GM04503 (cell line): Measurements from ENCODE around the gene GDPD5.

ENCODE experiments used
- DNase-seq: peaks from one replicate; pipeline ENCODE4 v3.0.0-alpha.2; 2012; ENCODE audit warnings: low read depth

GDPD5 gene

DNA sequence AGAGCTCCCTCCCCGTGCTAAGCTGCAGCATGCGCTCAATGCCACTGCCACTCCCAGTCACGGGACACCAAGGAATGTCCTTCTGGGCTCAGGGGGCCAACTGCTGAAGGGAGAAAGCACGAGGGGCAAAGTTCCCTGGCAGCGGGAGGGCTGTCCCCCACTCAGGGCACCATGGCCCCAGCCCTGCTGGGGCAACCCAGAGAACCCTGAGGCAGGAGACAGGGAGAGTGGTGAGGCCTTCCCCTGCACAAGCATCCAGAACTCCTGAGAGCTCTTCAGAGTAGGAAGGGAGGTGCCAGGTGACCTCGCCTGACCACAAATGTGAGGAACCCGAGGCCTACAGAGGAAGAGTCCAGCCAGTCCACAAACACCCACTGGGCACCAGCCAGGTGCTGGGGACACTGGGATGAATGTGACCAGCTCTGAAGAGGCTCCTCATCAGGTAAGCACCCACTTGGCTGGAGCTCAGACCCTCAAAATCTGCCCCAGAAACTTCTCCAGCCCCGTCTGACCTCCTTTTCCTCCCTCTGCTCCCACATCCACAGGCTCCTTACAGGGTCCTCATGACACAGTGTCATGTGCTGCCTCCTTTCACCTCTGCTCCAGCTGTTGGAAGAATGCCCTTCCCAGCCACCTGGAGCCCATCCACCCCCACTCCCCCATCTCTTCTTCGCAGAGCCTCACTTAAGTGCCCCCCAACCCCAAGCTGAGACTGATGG, 15.6 kb downstream of the GDPD5 start:
- no peak for DNase-seq

DNA sequence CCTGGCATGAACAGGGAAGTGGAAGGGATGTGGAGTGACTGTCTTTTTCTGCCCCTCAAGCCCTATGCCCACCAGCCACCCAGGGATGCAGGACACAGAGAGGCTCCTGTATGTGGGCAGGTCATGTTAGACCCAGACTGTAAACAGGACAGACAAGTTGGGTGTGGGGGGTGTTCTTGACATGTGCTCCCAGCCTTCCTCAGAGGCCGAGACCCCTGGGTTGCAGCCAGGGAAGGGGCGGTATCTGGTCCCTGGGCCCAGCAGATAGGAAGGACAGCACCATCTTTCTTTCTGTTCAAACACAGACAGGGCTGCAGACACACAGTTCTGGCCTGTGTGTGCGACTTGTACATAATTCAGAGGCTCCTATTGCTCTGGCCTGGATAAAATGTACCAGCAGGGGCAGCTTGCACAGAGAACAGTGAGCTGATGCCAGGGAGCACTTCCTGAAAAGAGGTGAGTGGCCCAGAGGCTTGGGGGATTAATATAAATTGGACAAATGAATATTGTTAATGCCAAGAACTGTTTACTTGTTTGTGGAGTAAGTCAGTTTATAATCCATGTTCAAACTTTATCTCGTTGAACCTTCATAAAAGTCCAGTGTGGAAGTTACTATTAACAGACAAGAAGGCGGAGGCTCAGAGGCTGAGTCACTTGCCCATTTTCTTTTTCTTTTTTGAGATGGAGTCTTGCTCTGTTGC, 16.6 kb downstream of the GDPD5 start:
- DNase-seq: no peak

DNA sequence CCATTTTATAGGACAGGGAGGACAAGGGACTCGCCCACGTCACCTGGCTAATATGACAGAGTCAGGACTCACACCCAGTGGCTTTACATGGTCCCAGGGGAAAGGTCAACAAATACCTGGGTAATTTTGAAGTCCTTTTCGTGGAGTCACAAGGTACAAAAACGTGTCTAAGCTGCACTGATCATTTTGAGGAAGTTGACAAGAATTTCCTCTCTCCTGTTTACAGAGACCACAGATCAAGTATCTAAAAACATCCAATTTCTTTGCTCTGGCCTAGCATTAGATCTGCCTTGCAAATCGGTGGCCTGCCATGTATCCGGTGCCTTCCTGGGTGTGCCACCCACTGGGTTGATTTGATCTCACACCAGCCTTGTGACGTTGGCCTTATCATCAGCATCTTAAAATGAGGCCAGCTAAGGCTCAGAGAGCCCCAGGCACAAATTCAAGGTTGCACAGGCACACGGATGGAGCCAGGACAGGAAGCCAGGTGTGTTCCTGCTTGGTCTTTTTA, 17.6 kb downstream of the GDPD5 start:
- DNase-seq: no peak

DNA sequence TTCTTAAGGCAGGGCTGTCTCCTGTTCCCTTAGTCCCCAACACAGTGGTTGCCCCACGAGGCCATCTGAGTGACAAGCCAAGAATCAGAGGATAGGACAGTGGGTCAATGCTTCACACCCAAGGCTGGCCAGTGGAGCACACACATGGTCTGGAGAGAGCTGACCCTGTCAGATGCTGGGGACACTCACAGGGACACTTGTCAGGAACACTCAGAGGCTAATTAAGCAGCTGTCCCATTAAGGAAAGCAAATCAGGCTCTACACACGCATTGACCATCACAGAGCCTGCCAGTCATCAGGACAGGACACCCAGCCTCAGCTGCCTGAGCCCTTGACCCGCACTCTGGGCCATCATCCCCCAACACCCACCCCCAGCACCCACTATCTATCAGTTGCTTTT, 18.2 kb downstream of the GDPD5 start:
- DNase-seq: no peak

DNA sequence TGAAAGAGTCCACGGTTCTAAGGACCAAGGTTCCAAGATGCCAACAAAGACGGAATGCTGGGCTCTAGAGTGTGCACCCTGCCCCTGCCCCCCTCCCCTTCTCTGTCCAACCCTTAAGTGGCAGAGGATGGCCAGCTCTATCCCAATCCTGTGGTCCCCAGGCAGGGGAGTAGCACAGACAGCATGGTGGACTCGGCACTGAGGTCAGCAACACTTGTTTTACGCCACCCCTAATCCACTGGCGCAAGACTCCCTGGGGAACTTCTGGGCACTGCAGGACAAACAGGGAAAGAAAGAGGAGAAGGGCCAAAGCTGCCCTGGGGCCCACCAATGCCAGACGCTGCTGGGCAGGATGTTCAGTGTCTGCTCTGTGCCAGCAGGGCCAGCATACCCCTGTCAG, 18.9 kb downstream of the GDPD5 start:
- no peak for DNase-seq

DNA sequence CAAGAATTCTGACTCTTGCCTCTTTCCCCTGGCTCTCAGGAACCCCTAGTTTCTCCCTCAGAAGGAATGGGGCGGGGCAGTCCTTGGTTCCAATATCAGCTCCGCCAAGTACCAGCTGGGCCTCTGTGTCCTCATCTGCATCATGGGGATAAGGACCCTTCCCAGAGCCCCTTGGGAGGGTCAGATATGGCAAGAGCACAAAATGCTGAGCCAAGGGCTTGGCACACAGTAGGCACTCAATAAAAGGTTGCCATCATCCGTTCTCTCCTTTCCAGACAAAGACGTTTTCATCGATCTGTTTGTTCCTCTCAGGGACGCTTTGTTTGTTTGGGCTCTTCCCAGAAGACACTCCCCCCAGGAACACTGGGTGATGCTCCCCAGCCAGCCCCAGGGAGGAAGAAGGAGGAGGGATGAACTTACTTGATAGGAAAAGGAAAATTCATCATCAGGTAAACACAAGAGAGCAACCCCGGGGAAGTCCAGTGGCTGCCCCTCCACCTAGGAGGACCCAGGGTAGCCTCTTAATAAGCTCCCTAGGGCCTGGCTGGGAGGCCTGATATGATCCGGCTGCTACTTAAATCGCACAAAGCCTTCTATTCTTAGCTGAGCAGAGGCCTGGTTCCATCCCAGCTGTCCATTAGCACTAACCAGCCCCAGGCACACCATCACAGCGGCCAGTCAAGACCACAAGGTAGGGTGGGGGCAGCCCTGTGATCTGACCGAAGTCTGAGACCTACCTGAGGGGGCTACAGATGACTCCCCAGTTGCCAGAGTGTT, 19.6 kb downstream of the GDPD5 start:
- DNase-seq: no peak

DNA sequence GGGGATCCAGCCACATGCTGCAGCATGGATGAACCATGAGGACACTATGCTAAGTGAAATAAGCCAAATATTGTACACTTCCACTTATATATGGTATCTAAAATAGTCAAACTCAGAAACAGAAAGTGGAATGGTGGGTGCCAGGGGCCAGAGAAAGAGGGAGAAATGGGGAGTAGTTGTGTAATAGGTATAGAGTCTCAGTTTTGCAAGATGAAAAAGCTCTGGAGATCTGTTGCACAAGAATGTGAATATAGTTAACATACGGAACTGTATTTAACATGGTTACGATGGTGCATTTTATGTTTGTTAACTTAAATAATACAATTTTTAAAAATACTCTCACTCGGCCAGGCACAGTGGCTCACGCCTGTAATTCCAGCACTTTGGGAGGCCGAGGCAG, 21.2 kb downstream of the GDPD5 start:
- DNase-seq: no peak

DNA sequence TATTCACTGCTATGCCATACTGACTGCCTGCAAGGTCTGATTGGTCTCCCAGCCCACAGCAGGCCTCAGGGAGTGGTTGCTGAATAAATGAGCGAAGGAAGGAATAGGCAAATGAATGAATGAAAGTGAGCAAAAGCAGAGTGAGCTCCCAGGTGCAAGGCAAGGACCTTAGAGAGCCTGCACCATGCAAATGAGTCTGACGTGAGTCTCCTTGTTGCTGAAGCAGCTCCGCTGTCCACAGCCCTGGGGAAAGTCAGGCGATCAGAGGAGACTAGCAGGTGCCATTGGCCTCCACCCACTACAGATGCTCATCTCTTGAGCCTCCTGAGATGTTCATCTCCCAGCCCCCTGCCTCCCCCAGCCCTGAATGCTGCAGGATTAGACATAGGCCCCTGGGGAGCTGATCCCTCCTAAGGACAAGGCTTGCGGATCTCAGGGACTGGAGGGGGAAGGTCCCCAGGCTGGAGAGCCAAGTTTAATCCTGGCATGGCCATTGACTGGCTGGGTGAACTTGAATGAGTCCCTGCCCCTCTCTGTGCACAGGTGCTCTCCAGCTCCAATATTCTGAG, 22.1 kb downstream of the GDPD5 start:
- DNase-seq: no peak

DNA sequence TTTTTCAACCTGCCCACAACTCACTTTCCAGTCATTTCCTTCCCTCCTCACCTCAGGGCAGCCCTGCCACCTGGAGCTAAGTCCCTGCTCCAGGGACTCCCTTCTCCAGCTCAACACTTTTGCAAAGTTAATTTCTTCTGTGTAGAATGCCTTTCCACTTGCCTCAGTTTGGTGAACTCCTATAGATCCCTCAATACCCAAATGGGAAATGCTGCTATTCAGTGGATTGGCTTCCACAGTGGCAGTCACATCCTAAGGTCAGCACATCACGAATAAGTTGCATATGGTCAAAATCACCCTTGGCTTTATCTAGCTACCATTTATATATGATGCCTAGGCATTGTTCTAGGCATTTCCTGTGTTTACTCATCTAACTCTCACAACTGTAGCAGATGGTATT, 23.6 kb downstream of the GDPD5 start:
- no peak for DNase-seq

DNA sequence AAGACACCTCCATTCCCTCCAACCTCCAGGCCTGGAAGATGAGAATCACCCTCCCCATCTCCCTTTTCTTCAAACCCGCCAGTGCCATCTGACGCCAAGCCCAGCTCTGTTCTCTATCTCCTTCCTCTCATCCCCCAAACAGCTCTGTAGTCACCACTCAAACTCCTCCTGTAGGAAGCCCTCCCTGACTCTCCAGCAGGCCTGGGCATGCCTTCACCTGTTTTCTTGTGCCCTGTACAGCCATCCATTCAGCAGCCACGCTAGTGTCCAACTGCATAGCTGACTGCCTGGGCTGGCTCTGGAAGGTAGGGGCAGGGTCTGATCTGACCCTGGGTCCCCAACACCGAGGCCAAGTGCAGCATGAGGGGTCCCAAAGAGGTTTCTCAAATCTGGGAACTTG, 25.0 kb downstream of the GDPD5 start:
- no peak for DNase-seq

DNA sequence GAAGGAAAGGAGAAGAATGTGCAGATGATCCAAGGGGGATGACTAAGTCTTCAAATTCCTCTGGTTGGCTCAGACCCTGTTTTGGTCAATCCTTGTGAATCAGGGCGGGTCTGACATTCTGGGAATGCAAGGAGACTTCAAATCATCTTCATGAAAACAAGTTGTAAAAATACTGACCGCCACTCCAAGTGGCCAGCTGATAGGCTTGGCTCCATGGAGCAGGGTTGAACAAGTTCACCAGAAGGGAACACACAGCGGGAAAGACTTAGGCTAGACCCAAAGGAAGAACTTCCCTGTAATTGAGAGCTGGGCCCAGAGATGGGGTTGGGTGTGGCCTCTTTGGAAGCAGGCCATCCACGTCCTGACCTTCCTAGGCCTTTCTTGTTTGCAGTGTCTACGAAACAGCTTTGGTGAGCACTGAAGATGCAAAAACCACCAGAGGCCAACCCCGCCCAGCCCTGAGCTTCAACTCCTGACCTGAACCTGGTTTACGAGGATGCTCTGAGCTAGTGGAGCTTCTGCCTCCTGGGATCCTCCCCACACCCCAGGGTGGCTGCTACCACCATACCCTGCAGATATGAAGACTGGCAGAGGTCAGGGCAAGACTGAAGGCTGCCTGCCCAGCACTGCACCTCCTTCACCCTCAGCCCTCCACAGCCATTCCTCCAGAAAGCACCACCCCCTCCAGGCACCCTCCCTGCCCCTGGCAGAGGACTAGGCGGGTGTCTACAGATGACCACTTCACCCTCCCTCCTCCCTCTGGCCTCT, 26.1 kb downstream of the GDPD5 start:
- DNase-seq: peak; percentile 99

DNA sequence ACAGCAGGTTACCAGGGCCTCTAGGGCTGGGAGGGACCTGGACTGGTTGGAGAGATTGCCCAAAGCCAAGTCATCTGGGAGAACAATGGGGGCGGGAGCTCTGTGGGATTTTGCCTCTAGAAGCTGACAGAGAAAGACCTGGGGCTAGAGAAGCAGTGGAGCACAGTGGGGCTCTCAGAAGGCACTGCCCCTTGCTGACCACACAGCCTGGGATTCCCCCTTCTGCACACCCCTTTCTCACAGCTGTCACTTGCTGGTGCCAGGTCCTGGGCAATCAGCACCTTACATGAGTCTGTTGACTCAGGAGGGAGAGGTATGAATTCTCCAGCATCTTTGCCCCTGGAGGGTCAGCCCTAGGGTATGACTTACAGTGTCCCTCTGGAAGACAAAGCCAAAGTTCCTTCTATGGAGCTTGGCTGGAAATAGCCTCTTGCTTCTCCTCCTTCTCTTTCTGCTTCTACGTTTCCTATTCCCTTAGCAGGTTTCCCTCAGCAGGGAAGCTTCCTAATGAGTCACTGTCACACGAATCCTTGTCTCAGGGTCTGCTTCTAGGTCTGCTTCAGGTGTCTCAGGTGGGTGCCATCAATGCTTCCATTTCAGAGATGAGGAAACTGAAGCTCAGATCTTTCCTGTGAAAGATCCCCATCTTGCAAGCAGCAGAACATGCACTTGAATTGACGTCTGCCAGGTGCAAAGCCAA, 27.0 kb downstream of the GDPD5 start:
- no peak for DNase-seq

DNA sequence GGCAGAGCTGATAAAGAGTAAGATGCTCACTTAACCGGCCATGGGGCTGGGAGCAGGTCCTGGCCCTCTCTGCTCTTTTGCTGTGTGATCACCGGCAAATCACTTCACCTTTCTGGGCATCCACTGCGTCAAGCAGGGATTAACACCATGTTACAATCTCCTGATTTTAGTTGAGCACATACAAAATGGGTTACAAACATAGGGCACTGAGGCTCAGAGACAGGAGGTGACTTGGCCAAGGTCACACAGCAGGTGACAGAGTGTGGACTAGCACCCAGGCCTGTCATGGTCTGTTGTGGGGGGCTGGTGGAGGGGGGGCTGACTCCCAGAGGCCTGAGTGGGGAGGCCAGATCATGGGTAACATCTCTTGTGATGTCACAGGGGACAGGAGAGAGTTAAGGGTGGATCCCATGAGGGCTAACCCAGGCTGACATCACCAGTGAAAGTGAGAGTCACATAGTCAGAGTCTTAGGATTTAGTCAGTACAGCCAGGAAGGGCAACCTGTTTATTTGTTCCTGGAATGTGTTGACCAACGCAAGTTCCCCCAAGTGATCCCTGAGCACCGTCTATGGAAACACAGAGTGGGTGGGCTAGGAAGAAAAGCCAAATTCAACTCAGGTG, 27.8 kb downstream of the GDPD5 start:
- no peak for DNase-seq

DNA sequence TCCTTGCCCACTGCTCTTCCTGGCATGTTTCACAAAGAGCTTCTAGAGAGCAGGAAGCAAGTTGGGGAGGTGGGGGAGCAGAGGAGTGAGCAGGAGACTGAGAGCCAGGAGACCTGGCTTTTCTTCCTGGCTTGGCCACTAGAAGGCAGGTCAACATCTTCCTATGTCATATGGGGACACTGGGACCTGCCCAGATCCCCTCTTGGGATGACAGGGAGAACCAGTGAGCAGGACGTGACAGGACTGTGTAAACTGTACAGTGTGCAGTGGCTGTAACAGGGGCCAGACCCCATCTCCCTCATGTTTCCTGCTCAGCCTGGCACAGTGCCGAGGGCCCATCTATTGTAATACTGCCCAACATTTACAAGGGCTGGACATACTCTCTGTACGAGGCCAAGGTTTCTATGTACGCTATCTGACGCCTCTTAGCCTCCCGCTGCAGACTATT, 29.4 kb downstream of the GDPD5 start:
- no peak for DNase-seq

DNA sequence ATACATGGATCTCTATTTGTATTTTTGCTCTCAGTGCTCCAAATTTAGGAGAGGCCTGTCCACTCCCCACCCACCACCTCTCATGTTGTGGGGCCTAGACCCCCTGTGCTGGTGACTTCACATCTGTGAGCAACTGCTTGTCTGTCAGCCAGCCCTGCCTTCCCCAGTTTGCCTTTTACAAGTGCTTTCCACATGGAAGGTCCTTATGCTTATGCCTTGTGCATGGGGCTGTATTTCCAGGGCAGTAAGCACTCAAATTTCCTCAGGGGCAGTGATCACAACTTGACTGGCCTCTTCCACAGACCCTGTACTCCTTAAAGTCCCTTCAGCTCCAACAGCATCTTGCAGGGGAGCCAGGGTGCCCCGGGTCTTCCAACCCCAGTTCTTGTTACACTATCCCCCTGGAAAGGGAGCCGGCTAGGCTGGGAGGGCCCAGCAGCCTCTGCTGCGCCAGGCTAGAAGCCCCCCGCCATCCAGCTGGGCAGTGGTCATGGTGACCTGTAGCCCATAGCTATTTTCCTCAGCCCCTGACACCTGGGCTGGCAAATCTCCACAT, 29.9 kb downstream of the GDPD5 start:
- no peak for DNase-seq

DNA sequence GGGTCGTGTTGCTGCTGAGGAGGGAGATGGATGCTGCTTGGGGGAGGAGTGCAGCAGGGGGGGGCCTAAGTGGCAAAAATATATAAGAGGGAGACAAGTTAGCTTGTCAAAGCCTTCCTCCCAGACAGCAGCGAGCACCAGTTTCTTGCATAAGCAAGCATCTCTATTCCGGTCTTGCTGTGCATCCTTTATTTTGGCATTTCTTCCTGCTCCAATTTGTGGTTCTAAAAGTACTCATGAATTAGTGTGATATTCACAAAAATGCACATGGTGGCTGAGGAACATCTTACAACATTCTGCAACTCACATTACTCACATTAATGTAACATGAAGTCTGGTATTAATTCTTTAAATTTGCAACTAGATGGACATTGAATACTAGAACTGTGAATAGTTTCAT, 32.1 kb downstream of the GDPD5 start:
- no peak for DNase-seq

DNA sequence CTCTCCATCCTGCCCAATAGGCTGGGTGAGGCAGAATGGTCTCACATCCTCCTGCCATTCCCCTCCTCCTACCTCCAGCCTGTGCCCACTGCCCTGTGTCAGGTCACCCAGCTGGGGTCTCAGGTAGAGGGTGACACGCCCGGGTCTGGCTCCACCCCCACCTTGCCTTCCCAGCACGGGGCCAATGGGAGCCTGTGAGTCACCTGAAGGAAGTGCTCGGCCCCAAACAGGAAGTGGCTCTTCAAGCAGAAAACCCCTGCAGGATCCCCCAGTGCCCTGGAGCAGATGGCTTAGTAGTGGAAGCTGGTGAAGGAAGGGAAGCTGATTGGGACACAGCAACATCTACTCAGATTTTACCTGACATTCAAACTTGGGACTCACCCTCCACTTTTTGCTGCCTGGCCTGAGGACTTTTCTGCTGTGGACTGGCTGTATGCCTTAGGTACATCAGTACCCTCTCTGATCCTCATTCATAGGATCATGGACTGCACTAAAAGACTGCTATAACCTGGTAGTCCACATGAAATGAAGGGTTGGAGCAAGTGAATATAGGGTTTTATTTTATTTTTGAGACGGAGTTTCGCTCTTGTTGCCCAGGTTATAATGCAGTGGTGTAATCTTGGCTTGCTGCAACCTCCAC, 33.4 kb downstream of the GDPD5 start:
- no peak for DNase-seq

DNA sequence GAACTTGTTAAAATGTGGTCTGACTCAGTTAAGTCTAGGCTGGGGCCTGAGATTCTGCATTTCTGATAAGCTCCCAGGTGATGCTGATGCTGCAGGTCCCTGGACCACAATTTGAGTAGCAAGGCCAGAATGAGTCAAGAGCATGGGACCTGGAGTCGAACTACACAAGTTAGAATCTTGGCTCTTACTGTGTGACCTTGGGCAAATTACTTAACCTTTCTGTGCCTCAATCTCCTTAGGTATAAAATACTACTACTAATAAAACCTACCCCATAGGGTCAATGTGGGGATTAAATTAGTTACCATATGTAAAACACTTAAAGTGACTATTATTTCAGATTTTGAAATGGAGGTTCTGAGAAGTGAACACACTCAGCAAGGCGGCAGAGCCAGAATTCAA, 34.3 kb downstream of the GDPD5 start:
- no peak for DNase-seq

DNA sequence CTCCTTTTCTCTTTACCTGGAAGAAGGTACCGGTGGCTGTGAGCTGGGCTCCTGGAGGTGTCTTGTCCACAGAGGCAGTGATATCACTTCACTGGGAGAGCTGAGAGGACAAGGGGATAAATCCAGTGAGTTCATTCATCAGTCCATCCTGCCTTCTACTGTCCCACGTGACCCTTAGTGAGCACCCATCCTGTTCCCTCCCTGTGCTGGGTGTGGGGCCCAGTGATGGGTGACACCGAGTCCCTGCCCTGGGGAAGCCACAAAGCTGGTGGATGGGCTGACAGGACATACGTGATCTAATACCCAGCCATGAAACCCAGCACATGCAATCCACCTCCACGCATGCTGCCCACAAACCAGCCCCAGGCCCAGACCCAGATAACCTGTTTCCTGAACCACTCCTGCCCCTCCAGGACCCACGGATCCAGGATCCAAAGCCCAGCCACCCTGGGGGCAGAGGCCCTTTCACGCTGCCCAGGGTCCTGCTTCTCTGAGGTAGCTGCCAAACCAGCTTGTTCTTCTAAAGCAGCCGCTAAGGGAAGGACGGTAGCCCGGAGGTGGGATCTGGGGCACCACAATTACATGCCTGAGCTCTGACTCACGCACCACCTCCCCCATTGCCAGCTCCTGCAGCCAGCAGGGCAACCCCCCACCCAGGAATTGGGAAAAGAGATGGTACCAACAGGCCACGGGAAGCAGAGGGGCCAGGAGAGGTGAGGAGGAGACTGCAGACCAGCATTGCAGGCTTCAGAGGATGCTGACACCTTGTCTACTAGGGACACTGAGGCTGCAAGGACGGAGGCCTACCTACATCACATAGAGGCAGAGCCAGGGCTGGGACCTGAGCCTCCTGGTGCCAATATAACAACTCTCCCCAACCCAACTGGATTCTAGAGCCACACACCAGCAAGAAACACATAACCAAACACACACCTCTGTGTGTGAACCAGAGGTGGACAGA, 35.2 kb downstream of the GDPD5 start:
- DNase-seq: no peak
